ENCODE results near the gene HOXD12.

The HOXD12 gene

GRCh38 chr2:176099728-176100546 is at the start of gene HOXD12:
TSS of gene HOXD12 (plus strand) at chr2:176099795. CDS start at chr2:176099802, 7 bp downstream.
- DNase-seq (ENCODE audit: low read depth in 2 of 2): no peak

GRCh38 chr2:176056406-176056805 is 43.2 kb upstream of the HOXD12 start:
- no peak for DNase-seq (ENCODE audit: low read depth in 2 of 2)

GRCh38 chr2:176063958-176064357 is 35.6 kb upstream of the HOXD12 start:
- DNase-seq (ENCODE audit: low read depth in 2 of 2): no peak

GRCh38 chr2:176066645-176067588 is 32.7 kb upstream of the HOXD12 start:
- DNase-seq (ENCODE audit: low read depth in 2 of 2): no peak

GRCh38 chr2:176067589-176068418 is 31.8 kb upstream of the HOXD12 start:
- DNase-seq (ENCODE audit: low read depth in 2 of 2): no peak

GRCh38 chr2:176068419-176068832 is 31.2 kb upstream of the HOXD12 start:
- no peak for DNase-seq (ENCODE audit: low read depth in 2 of 2)

GRCh38 chr2:176071330-176072291 is 28.0 kb upstream of the HOXD12 start:
- no peak for DNase-seq (ENCODE audit: low read depth in 2 of 2)

GRCh38 chr2:176072292-176072669 is 27.3 kb upstream of the HOXD12 start:
- DNase-seq (ENCODE audit: low read depth in 2 of 2): no peak

GRCh38 chr2:176072951-176073904 is 26.4 kb upstream of the HOXD12 start:
- no peak for DNase-seq (ENCODE audit: low read depth in 2 of 2)

GRCh38 chr2:176074919-176075425 is 24.6 kb upstream of the HOXD12 start:
- DNase-seq (ENCODE audit: low read depth in 2 of 2): no peak

- DNase-seq (ENCODE audit: low read depth in 2 of 2): no peak
Observed at GRCh38 chr2:176075481-176075880, 24.1 kb upstream of the HOXD12 start.

- no peak for DNase-seq (ENCODE audit: low read depth in 2 of 2)
Observed at GRCh38 chr2:176076063-176076462, 23.5 kb upstream of the HOXD12 start.

- no peak for DNase-seq (ENCODE audit: low read depth in 2 of 2)
Observed at GRCh38 chr2:176076796-176077195, 22.8 kb upstream of the HOXD12 start.

GRCh38 chr2:176078541-176079284 is 20.9 kb upstream of the HOXD12 start:
- DNase-seq (ENCODE audit: low read depth in 2 of 2): no peak

- no peak for DNase-seq (ENCODE audit: low read depth in 2 of 2)
Observed at GRCh38 chr2:176079285-176079830, 20.2 kb upstream of the HOXD12 start.

- no peak for DNase-seq (ENCODE audit: low read depth in 2 of 2)
Observed at GRCh38 chr2:176079831-176080539, 19.6 kb upstream of the HOXD12 start.

- no peak for DNase-seq (ENCODE audit: low read depth in 2 of 2)
Observed at GRCh38 chr2:176080540-176081375, 18.8 kb upstream of the HOXD12 start.
